Right cardiac atrium (tissue), 5 donors: ENCODE measurements around the gene FSHR. TPM values are rescaled to one million over a fixed set of nuclear protein-coding genes. Genes with fewer than 3 reads are reported as not detected.

Source experiments
- ATAC-seq, 2 donors: fragments of 200-7000 bp; cut with Tn5 transposase; one replicate each; pipeline versions ENCODE4 v1.8.0 to v1.9.1; 2020; ENCODE audit warnings: moderate library complexity in 2 of 2, mild to moderate bottlenecking in 1 of 2
- DNase-seq, 3 donors: peaks; one replicate each; pipeline ENCODE4 v3.0.0-alpha.2; 2020
- H3K27ac ChIP-seq: one replicate; pipeline ENCODE4 v1.5.1; 2013; ENCODE audit warnings: mild to moderate bottlenecking, low read length, control low read depth, moderate library complexity
- H3K27me3 ChIP-seq: one replicate; pipeline ENCODE4 v1.6.1; 2013; ENCODE audit not compliant: control insufficient read depth, insufficient read depth
- H3K4me1 ChIP-seq: one replicate; pipeline ENCODE4 v1.6.1; 2013; ENCODE audit warnings: low read length; ENCODE audit not compliant: control insufficient read depth, insufficient read depth
- H3K4me3 ChIP-seq: one replicate; pipeline ENCODE4 v1.5.1; 2013; ENCODE audit warnings: low read length, control low read depth
- H3K9me3 ChIP-seq: one replicate; pipeline ENCODE4 v1.6.1; 2013; ENCODE audit warnings: low read length; ENCODE audit not compliant: control insufficient read depth
- WGBS: extraction: QIAGEN DNeasy Blood & Tissue Kit; methylation state at CpG from one replicate; pipeline ENCODE4 v1.1.7; 2013; 5-methylcytosine and 5-hydroxymethylcytosine counted together
- intact Hi-C, 4 donors: fragments of 100-400 bp; cut with DNase I; formaldehyde crosslinking; loops; one replicate each; pipeline versions ENCODE4 v1.11.0 to v1.14.0; 2022 to 2023
- long read RNA-seq, 4 donors: library from polyadenylated mRNA; unstranded; transcript quantifications; one replicate each; pipeline ENCODE4 v2.0.0, GENCODE V29; 2020 to 2021
- polyA plus RNA-seq: library from polyadenylated mRNA; stranded (reverse); fragments of 200-250 nt; gene quantifications from one replicate; pipeline ENCODE4 v1.2.3, GENCODE V29; 2013
- total RNA-seq, 4 donors: library from RNA; stranded (reverse); fragmentation: NEBNext Ultra II Directional; extraction: Animal tissue kit (Norgen Biotek cat#: 25700); gene quantifications; one replicate each; pipeline ENCODE4 v1.2.1, GENCODE V29; 2021
- donor health status: healthy with polysubstance abuse.
- donor health status: DM: no; HTN: yes; CAD: no.
- donor health status: DM: no; HTN: no; CAD: no.
- donor health status: DM: no; HTN: yes; CAD: no; lungs with severe emphysema.
- donor health status: DM: yes; HTN: yes; CAD: no.

Gene FSHR, protein sequence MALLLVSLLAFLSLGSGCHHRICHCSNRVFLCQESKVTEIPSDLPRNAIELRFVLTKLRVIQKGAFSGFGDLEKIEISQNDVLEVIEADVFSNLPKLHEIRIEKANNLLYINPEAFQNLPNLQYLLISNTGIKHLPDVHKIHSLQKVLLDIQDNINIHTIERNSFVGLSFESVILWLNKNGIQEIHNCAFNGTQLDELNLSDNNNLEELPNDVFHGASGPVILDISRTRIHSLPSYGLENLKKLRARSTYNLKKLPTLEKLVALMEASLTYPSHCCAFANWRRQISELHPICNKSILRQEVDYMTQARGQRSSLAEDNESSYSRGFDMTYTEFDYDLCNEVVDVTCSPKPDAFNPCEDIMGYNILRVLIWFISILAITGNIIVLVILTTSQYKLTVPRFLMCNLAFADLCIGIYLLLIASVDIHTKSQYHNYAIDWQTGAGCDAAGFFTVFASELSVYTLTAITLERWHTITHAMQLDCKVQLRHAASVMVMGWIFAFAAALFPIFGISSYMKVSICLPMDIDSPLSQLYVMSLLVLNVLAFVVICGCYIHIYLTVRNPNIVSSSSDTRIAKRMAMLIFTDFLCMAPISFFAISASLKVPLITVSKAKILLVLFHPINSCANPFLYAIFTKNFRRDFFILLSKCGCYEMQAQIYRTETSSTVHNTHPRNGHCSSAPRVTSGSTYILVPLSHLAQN
- under 1 TPM in 3 of 4 donors, not detected in 1; 0.14 to 0.39 (median 0.29) TPM for total RNA-seq
- 0.11 TPM for polyA plus RNA-seq
- long read RNA-seq, donor 1, result 0 reads
- long read RNA-seq, donor 2, result 0 reads
- long read RNA-seq, donor 3, result 0 reads
- long read RNA-seq, donor 4, result 0 reads

GRCh38 chr2:49154140-49154539, at the start of gene FSHR:
TSS of gene FSHR (minus strand) at chr2:49154515. CDS start at chr2:49154417, 98 bp downstream.
- Histone ChIP-seq H3K4me1 (no peaks in the 10 kb centered on the region), H3K27me3 (no peaks in the 10 kb centered on the region), H3K9me3 (no peaks in the 10 kb centered on the region), H3K4me3 (peak within 1 kb of the TSS; percentile 17), H3K27ac (peak within 1 kb of the TSS; percentile 10)
- 27% methylated on average over 4 of the region's 4 CpGs for WGBS
- intact Hi-C loops, result no loop called here
- peak; percentile 61 to 81 for ATAC-seq
- DNase-seq, result no peak

DNA sequence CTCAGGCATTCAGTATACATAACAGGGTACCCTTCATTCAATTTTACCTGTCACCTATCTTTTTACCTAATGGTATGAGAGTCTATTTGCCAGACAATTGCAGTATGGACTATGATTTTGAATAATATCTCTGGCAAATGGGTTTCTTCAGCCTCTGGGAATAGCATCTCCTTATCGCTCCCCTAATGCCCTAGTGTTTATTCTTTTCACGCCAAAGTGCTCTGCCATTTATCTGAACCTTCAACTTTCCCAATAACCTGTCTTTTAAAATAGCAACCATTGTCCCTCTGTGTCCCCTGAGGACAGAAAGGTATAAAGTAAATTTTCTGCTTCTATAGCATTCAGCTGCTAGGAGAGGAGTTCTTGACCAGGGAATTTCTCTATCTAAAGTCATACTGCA, 45.0 kb upstream of the FSHR start:
- H3K27me3 ChIP-seq, result no peaks in the 10 kb centered on the region
- H3K9me3 ChIP-seq, result no peaks in the 10 kb centered on the region
- ATAC-seq, result no peak
- 85% methylated on average over 2 of the region's 2 CpGs for WGBS
- no peak overlapping the region for H3K4me3 ChIP-seq
- DNase-seq, result no peak
- H3K27ac ChIP-seq, result no peak overlapping the region
- intact Hi-C loops, result no loop called here
- H3K4me1 ChIP-seq, result no peaks in the 10 kb centered on the region

DNA sequence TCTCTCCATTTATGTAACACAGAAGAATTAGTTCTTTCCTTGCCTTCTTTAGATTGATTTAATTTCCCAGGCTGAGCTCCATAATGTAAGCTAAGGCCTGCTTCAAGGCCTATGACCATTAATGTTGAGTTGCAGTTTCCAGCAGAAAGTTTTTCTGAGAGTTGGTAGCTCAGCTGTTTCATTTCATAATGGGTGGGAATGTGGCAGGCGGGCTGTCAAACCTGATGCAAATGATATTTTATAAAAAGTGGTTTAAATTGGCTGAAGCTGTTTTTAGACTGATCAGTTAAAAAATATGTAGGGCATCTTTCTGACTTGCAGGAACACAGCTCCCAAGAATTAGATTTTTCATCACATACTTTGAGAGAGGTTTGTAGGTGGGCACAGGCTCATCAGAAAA, 40.4 kb upstream of the FSHR start:
- intact Hi-C loops, result no loop called here
- ATAC-seq, result no peak
- Histone ChIP-seq H3K4me3 (no peak overlapping the region), H3K27ac (no peak overlapping the region), H3K27me3 (no peaks in the 10 kb centered on the region), H3K9me3 (no peaks in the 10 kb centered on the region), H3K4me1 (no peaks in the 10 kb centered on the region)
- 88% methylated on average over 1 of the region's 1 CpG for WGBS
- no peak for DNase-seq

DNA sequence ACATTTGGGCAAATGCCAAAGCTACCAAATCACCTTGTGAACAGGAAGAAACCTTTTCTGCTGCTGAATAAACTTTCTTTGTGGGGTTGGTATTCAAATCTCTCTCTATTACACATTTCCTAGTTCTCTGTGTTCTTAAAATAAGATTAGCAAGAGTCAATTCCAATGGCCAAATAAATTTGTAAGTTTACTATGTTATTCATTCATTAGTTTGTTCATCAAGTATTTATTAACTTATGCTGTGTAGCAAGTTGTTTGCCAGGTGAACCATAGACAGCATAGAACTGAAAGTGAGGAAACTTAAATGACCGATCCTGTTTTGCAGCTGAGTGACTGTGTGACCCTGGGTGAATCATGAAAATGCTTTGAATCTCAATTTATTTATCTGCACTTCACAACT, 37.7 kb upstream of the FSHR start:
- intact Hi-C loops, result no loop called here
- Histone ChIP-seq H3K4me3 (no peak overlapping the region), H3K27ac (no peak overlapping the region), H3K27me3 (no peaks in the 10 kb centered on the region), H3K4me1 (no peaks in the 10 kb centered on the region), H3K9me3 (no peaks in the 10 kb centered on the region)
- WGBS, result 91% methylated on average over 1 of the region's 1 CpG
- ATAC-seq (no peak), DNase-seq (no peak)

GRCh38 chr2:49189512-49190225, 35.4 kb upstream of the FSHR start:
- no peaks in the 10 kb centered on the region for H3K9me3 ChIP-seq
- no peak overlapping the region for H3K27ac ChIP-seq
- no peak for ATAC-seq
- no peaks in the 10 kb centered on the region for H3K4me1 ChIP-seq
- no peaks in the 10 kb centered on the region for H3K27me3 ChIP-seq
- 70% methylated on average over 4 of the region's 4 CpGs for WGBS
- no peak for DNase-seq
- intact Hi-C loops, result no loop called here
- no peak overlapping the region for H3K4me3 ChIP-seq

DNA sequence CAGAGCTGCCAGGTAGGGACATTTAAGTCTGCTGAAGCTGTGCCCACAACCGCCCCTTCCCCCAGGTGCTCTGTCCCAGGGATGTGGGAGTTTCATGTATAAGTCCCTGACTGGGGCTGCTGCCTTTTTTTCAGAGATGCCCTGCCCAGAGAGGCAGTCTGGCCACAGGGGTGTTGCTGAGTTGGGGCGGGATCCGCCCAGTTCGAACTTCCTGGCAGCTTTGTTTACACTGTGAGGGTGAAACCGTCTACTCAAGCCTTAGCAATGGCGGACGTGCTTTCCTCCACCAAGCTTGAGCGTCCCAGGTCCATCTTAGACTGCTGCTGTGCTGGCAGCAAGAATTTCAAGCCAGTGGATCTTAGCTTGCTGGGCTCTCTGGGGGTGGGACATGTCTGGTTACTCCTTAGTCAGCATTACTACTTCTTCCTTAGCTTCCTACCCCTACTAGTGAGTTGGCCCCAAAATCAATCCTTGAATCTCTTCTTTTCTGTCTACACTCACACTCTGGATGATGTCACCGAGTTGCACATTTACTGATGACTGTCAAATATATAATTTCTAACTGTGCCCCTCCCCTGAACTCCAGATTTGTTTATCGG, 31.8 kb upstream of the FSHR start:
- 90% methylated on average over 10 of the region's 10 CpGs for WGBS
- Histone ChIP-seq H3K27ac (no peak overlapping the region), H3K27me3 (no peaks in the 10 kb centered on the region), H3K4me1 (no peaks in the 10 kb centered on the region), H3K9me3 (no peaks in the 10 kb centered on the region), H3K4me3 (no peak overlapping the region)
- intact Hi-C loops, result no loop called here
- no peak for DNase-seq
- no peak for ATAC-seq

DNA sequence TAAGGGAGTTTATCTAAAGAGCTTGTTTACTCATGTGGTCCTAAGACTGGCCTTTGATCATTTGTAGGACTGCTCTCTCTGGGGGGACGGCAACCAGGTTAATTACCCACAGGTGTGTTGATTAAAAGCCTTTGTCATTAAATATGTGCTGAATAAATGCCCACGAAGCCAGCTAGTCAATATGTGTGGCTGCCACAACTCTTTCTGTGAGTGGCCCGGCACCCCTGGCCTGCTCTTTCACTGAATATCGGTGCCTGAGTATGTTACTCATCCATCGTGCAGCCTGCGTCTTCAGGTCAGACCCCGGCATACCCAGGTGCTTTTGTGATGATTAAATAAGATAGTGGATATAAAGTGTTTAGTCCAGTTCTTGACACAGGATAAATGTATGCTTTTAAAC, 24.3 kb upstream of the FSHR start:
- no peak overlapping the region for H3K4me3 ChIP-seq
- WGBS, result 77% methylated on average over 7 of the region's 7 CpGs
- H3K9me3 ChIP-seq, result no peaks in the 10 kb centered on the region
- no peak overlapping the region for H3K27ac ChIP-seq
- H3K4me1 ChIP-seq, result no peaks in the 10 kb centered on the region
- intact Hi-C loops, result no loop called here
- H3K27me3 ChIP-seq, result no peaks in the 10 kb centered on the region
- DNase-seq, result no peak
- no peak for ATAC-seq

DNA sequence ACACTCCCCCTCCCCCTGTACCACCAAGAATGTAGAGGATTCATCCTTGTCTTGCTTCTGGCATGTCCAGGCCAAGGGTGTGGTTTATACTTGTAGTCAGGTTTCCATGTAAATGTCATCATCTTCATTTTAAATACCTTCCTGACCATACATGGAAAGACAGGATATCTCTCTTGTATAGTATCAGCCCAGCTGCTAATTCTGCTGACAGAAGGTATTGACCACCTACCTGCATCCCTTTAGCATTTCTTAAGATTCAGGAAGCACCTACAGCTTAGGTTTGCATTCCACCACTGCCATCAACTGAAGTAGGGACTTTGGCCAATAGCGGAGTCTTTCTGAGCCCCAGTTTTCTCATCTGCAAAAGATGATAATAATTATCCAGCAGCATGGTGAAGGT, 22.9 kb upstream of the FSHR start:
- no peaks in the 10 kb centered on the region for H3K4me1 ChIP-seq
- WGBS, result 94% methylated on average over 1 of the region's 1 CpG
- ATAC-seq, result no peak

DNA sequence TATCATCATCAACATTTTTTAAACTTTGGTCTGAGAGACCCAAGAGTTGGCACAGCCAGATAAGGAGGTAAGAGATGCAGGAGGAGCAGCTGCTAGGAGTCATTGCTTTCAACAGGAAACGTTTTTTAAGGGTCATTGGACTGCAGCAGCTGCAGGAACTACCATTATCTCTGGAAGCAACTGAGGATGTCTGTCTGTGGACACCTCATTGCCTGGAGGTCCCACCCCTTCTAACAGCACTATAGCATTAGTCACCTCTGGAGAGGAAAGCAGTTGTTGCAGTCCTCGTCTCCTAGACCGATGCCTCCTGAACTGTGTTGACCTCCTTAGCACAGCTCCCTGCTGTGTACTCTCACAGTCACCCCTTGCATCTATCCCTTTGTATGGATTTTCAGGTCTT, 21.5 kb upstream of the FSHR start:
- Histone ChIP-seq H3K4me3 (no peak overlapping the region), H3K4me1 (no peaks in the 10 kb centered on the region), H3K9me3 (no peaks in the 10 kb centered on the region), H3K27ac (no peak overlapping the region), H3K27me3 (no peaks in the 10 kb centered on the region)
- ATAC-seq, result no peak
- no peak for DNase-seq
- 47% methylated on average over 3 of the region's 3 CpGs for WGBS
- intact Hi-C loops, result no loop called here

More for the DNA sequence above, 22.9 kb upstream of the FSHR start:
- H3K27me3 ChIP-seq, result no peaks in the 10 kb centered on the region
- no peak for DNase-seq
- H3K4me3 ChIP-seq, result no peak overlapping the region
- H3K9me3 ChIP-seq, result no peaks in the 10 kb centered on the region
- intact Hi-C loops, result no loop called here
- no peak overlapping the region for H3K27ac ChIP-seq

DNA sequence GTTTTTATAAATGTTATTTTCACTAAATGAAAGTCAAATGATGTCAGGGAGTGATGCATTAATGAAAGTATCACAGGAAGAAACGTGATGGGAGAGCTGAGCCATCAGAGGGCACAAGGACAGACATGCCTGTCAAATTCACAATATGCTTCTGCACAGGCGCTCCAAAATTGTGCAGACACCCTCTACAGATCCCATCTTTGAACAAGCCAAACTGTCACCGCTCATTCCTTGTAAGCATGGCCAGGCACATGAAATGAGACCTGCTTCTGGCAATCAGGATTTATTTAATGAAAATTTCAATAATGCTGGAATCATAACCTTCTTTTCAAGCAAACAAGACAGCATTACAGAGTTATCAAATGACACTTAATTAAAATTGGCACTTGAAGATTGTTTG, 20.4 kb upstream of the FSHR start:
- H3K9me3 ChIP-seq, result no peaks in the 10 kb centered on the region
- DNase-seq (no peak), ATAC-seq (peak in 1 of 2 donors; percentile 65)
- H3K27me3 ChIP-seq, result no peaks in the 10 kb centered on the region
- WGBS, result 51% methylated on average over 3 of the region's 3 CpGs
- no peak overlapping the region for H3K27ac ChIP-seq
- no peak overlapping the region for H3K4me3 ChIP-seq
- intact Hi-C loops, result no loop called here
- H3K4me1 ChIP-seq, result no peaks in the 10 kb centered on the region

GRCh38 chr2:49167131-49167530, 12.8 kb upstream of the FSHR start:
- H3K4me1 ChIP-seq, result no peaks in the 10 kb centered on the region
- no peaks in the 10 kb centered on the region for H3K27me3 ChIP-seq
- intact Hi-C loops, result no loop called here
- H3K4me3 ChIP-seq, result no peak overlapping the region
- DNase-seq (no peak), ATAC-seq (no peak)
- no peaks in the 10 kb centered on the region for H3K9me3 ChIP-seq
- no peak overlapping the region for H3K27ac ChIP-seq
